ENCODE data around the gene MPRIP.

MPRIP gene

GRCh38 chr17:17166446-17166845, 124.2 kb downstream of the MPRIP start:
- Histone ChIP-seq H2AFZ (ENCODE audit: low read depth, low read length) (no peak overlapping the region), H3K4me2 (ENCODE audit: insufficient read depth, low read length) (no peak overlapping the region), H3K27ac (ENCODE audit: low read length) (no peak overlapping the region), H3K36me3 (ENCODE audit: insufficient read depth, low read length) (peaks cover 89% of the 10 kb centered on the region), H3K79me2 (ENCODE audit: insufficient read depth, low read length) (no peaks in the 10 kb centered on the region), H3K9ac (ENCODE audit: low read depth, low read length) (no peak overlapping the region), H3K4me1 (ENCODE audit: insufficient read depth, low read length) (no peaks in the 10 kb centered on the region), H3K27me3 (ENCODE audit: insufficient read depth, low read length, poor library complexity) (no peaks in the 10 kb centered on the region), H4K20me1 (ENCODE audit: insufficient read depth, low read length) (peaks cover 19% of the 10 kb centered on the region), H3K4me3 (ENCODE audit: low read depth in 1 of 2, low read length in 2 of 2) (no peak overlapping the region), H3K9me3 (ENCODE audit: insufficient read depth, low read length, severe bottlenecking) (no peaks in the 10 kb centered on the region)
- DNase-seq (no peak), ATAC-seq (ENCODE audit: insufficient read depth, low read depth) (no peak)
- TF ChIP-seq CTCF (IDR thresholded peaks at IDR 0.05; ENCODE audit: borderline replicate concordance, extremely low read depth, low read length, poor library complexity, severe bottlenecking) (no peak), EZH2 (IDR thresholded peaks at IDR 0.05; ENCODE audit: borderline replicate concordance, low read depth, low read length, severe bottlenecking) (no peak)

DNA sequence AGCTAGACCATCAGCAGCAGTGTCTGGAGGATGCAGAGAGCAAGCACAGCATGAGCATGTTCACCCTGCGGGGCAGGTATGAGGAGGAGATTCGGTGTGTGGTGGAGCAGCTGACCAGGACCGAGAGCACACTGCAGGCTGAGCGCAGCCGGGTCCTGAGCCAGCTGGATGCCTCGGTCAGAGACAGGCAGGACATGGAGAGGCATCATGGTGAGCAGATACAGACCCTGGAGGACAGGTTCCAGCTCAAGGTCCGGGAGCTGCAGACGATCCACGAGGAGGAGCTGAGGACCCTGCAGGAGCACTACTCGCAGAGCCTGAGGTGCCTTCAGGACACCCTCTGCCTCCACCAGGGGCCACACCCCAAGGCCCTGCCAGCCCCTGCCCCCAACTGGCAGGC, 125.1 kb downstream of the MPRIP start:
- Histone ChIP-seq H3K27ac (ENCODE audit: low read length) (no peak overlapping the region), H3K4me1 (ENCODE audit: insufficient read depth, low read length) (no peaks in the 10 kb centered on the region), H3K27me3 (ENCODE audit: insufficient read depth, low read length, poor library complexity) (no peaks in the 10 kb centered on the region), H4K20me1 (ENCODE audit: insufficient read depth, low read length) (peaks cover 19% of the 10 kb centered on the region), H2AFZ (ENCODE audit: low read depth, low read length) (no peak overlapping the region), H3K4me3 (ENCODE audit: low read depth in 1 of 2, low read length in 2 of 2) (no peak overlapping the region), H3K9ac (ENCODE audit: low read depth, low read length) (no peak overlapping the region), H3K4me2 (ENCODE audit: insufficient read depth, low read length) (no peak overlapping the region), H3K36me3 (ENCODE audit: insufficient read depth, low read length) (peaks cover 89% of the 10 kb centered on the region), H3K79me2 (ENCODE audit: insufficient read depth, low read length) (no peaks in the 10 kb centered on the region), H3K9me3 (ENCODE audit: insufficient read depth, low read length, severe bottlenecking) (no peaks in the 10 kb centered on the region)
- ATAC-seq (ENCODE audit: insufficient read depth, low read depth) (no peak), DNase-seq (no peak)
- no peak for TF ChIP-seq CTCF (IDR thresholded peaks at IDR 0.05; ENCODE audit: borderline replicate concordance, extremely low read depth, low read length, poor library complexity, severe bottlenecking)
- TF ChIP-seq EZH2 (IDR thresholded peaks at IDR 0.05; ENCODE audit: borderline replicate concordance, low read depth, low read length, severe bottlenecking), result no peak

GRCh38 chr17:17167986-17168385, 125.7 kb downstream of the MPRIP start:
- H3K4me3 ChIP-seq (ENCODE audit: low read depth in 1 of 2, low read length in 2 of 2), result no peak overlapping the region
- H3K27me3 ChIP-seq (ENCODE audit: insufficient read depth, low read length, poor library complexity), result no peaks in the 10 kb centered on the region
- H3K9ac ChIP-seq (ENCODE audit: low read depth, low read length), result no peak overlapping the region
- no peak overlapping the region for H2AFZ ChIP-seq (ENCODE audit: low read depth, low read length)
- H3K4me1 ChIP-seq (ENCODE audit: insufficient read depth, low read length), result no peaks in the 10 kb centered on the region
- H3K9me3 ChIP-seq (ENCODE audit: insufficient read depth, low read length, severe bottlenecking), result no peaks in the 10 kb centered on the region
- H4K20me1 ChIP-seq (ENCODE audit: insufficient read depth, low read length), result peaks cover 19% of the 10 kb centered on the region
- H3K27ac ChIP-seq (ENCODE audit: low read length), result no peak overlapping the region
- DNase-seq (no peak), ATAC-seq (ENCODE audit: insufficient read depth, low read depth) (no peak)
- TF ChIP-seq CTCF (IDR thresholded peaks at IDR 0.05; ENCODE audit: borderline replicate concordance, extremely low read depth, low read length, poor library complexity, severe bottlenecking), result no peak
- TF ChIP-seq EZH2 (IDR thresholded peaks at IDR 0.05; ENCODE audit: borderline replicate concordance, low read depth, low read length, severe bottlenecking), result no peak
- peaks cover 89% of the 10 kb centered on the region for H3K36me3 ChIP-seq (ENCODE audit: insufficient read depth, low read length)
- H3K79me2 ChIP-seq (ENCODE audit: insufficient read depth, low read length), result no peaks in the 10 kb centered on the region
- H3K4me2 ChIP-seq (ENCODE audit: insufficient read depth, low read length), result no peak overlapping the region

- H4K20me1 ChIP-seq (ENCODE audit: insufficient read depth, low read length), result peaks cover 19% of the 10 kb centered on the region
- no peak for ATAC-seq (ENCODE audit: insufficient read depth, low read depth)
Measured at GRCh38 chr17:17168401-17168800, 126.1 kb downstream of the MPRIP start.

More at GRCh38 chr17:17168401-17168800, 126.1 kb downstream of the MPRIP start:
- no peak overlapping the region for H3K4me3 ChIP-seq (ENCODE audit: low read depth in 1 of 2, low read length in 2 of 2)
- no peak overlapping the region for H3K27ac ChIP-seq (ENCODE audit: low read length)
- TF ChIP-seq EZH2 (IDR thresholded peaks at IDR 0.05; ENCODE audit: borderline replicate concordance, low read depth, low read length, severe bottlenecking) (no peak), CTCF (IDR thresholded peaks at IDR 0.05; ENCODE audit: borderline replicate concordance, extremely low read depth, low read length, poor library complexity, severe bottlenecking) (no peak)
- peaks cover 89% of the 10 kb centered on the region for H3K36me3 ChIP-seq (ENCODE audit: insufficient read depth, low read length)
- H3K79me2 ChIP-seq (ENCODE audit: insufficient read depth, low read length), result no peaks in the 10 kb centered on the region
- H3K9ac ChIP-seq (ENCODE audit: low read depth, low read length), result no peak overlapping the region
- DNase-seq, result no peak
- H3K4me1 ChIP-seq (ENCODE audit: insufficient read depth, low read length), result no peaks in the 10 kb centered on the region
- no peak overlapping the region for H3K4me2 ChIP-seq (ENCODE audit: insufficient read depth, low read length)
- H3K27me3 ChIP-seq (ENCODE audit: insufficient read depth, low read length, poor library complexity), result no peaks in the 10 kb centered on the region
- no peak overlapping the region for H2AFZ ChIP-seq (ENCODE audit: low read depth, low read length)
- H3K9me3 ChIP-seq (ENCODE audit: insufficient read depth, low read length, severe bottlenecking), result no peaks in the 10 kb centered on the region

Data from DND-41 (cell line).